ENCODE data around the gene KCNT1. TPM values are rescaled to one million over a fixed set of nuclear protein-coding genes. Genes with fewer than 3 reads are reported as not detected.

The KCNT1 gene
- total RNA-seq, 1 experiment from 2014 or later: 0.09 TPM

- no peak overlapping the region for H3K27ac Mint-ChIP-seq (ENCODE audit: unreplicated experiment)
- no peaks in the 10 kb centered on the region for H3K36me3 Mint-ChIP-seq (ENCODE audit: insufficient read depth, unreplicated experiment)
- ChIA-PET POLR2A (no interaction called here), CTCF (interaction anchor here (0.7 kb wide), 1 partner anchor 11 kb away, joined by 3 read pairs; no protein-coding TSS in a partner anchor)
- TF ChIP-seq CTCF (IDR thresholded peaks at IDR 0.05; ENCODE audit: insufficient read depth in 1 of 2, low read depth in 1 of 2, low read length in 1 of 2, severe bottlenecking in 1 of 2, unreplicated experiment in 1 of 2): no peak
- no peaks in the 10 kb centered on the region for H3K9me3 ChIP-seq
- no peaks in the 10 kb centered on the region for H3K4me1 ChIP-seq
- H3K27me3 ChIP-seq (replicated peaks; ENCODE audit: control insufficient read depth, insufficient read depth, low read length): no peaks in the 10 kb centered on the region
- peaks cover 5% of the 10 kb centered on the region for H3K4me1 Mint-ChIP-seq (ENCODE audit: low read depth, unreplicated experiment)
- H3K4me3 Mint-ChIP-seq (ENCODE audit: unreplicated experiment): no peak overlapping the region
- H3K27me3 Mint-ChIP-seq (ENCODE audit: insufficient read depth, unreplicated experiment): no peaks in the 10 kb centered on the region
- no peak for DNase-seq
- peaks cover 14% of the 10 kb centered on the region for H3K9me3 Mint-ChIP-seq (ENCODE audit: unreplicated experiment)
- BruUV-seq (replicated peaks): no TSS peak
- H3K4me3 ChIP-seq (ENCODE audit: low read depth, low read length): no peak overlapping the region
- no peaks in the 10 kb centered on the region for H3K36me3 ChIP-seq (ENCODE audit: control insufficient read depth, insufficient read depth, low read length)
- intact Hi-C loops (cut with micrococcal nuclease; ENCODE audit: unreplicated experiment): no loop called here
Measured at GRCh38 chr9:135736979-135737839, 35.2 kb downstream of the KCNT1 start.

DNA sequence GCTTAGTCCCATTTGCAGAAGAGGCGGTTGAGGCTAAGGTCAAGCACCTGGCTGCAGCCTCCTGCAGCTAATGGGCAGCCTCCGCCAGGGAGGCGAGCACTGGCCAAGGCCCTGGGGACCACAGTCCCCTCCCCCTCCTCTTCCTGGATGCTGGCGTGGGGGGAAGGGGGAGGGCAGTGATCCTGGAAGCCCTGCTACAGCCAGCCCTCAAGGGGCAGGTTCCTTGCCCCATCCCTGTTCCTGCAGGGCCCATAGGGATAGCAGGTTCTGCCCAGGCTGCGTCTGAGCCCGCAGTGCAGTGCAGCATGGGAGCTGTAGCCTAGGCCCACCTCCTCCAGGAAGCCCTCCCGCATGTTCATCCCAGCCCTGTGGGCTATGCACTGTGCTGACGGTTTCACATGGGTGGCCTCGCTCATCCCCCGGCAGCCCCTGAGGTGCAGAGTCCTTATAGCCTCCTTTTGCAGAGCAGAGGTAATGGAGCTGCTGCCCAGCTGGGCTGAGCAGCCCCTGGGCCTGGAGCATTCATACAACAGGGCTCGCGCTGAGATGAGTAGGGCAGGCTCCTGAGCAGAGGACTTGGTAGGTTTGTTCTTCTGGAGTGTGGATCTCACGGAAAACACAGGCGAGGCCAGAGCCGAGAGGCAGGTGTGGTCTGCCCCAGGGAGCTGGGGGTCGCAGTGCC lies 36.0 kb downstream of the KCNT1 start:
- TF ChIP-seq CTCF (IDR thresholded peaks at IDR 0.05; ENCODE audit: insufficient read depth in 1 of 2, low read depth in 1 of 2, low read length in 1 of 2, severe bottlenecking in 1 of 2, unreplicated experiment in 1 of 2): no peak
- H3K4me3 ChIP-seq (ENCODE audit: low read depth, low read length): no peak overlapping the region
- BruUV-seq (replicated peaks): no TSS peak
- H3K27ac Mint-ChIP-seq (ENCODE audit: unreplicated experiment): no peak overlapping the region
- H3K36me3 ChIP-seq (ENCODE audit: control insufficient read depth, insufficient read depth, low read length): no peaks in the 10 kb centered on the region
- H3K4me3 Mint-ChIP-seq (ENCODE audit: unreplicated experiment): no peak overlapping the region
- H3K27me3 ChIP-seq (replicated peaks; ENCODE audit: control insufficient read depth, insufficient read depth, low read length): no peaks in the 10 kb centered on the region
- no peak for DNase-seq
- peaks cover 3% of the 10 kb centered on the region for H3K27me3 Mint-ChIP-seq (ENCODE audit: insufficient read depth, unreplicated experiment)
- intact Hi-C loops (cut with micrococcal nuclease; ENCODE audit: unreplicated experiment): no loop called here
- peaks cover 6% of the 10 kb centered on the region for H3K9me3 Mint-ChIP-seq (ENCODE audit: unreplicated experiment)
- no peaks in the 10 kb centered on the region for H3K4me1 ChIP-seq
- H3K36me3 Mint-ChIP-seq (ENCODE audit: insufficient read depth, unreplicated experiment): no peaks in the 10 kb centered on the region
- POLR2A ChIA-PET: no interaction called here
- H3K9me3 ChIP-seq: no peaks in the 10 kb centered on the region
- no peaks in the 10 kb centered on the region for H3K4me1 Mint-ChIP-seq (ENCODE audit: low read depth, unreplicated experiment)
- CTCF ChIA-PET: interaction anchor here (0.7 to 0.8 kb wide), 2 partner anchors 12 to 234 kb away, joined by 3 read pairs; no protein-coding TSS in a partner anchor

- H3K27me3 ChIP-seq (replicated peaks; ENCODE audit: control insufficient read depth, insufficient read depth, low read length): no peaks in the 10 kb centered on the region
- no peaks in the 10 kb centered on the region for H3K36me3 ChIP-seq (ENCODE audit: control insufficient read depth, insufficient read depth, low read length)
- H3K4me3 Mint-ChIP-seq (ENCODE audit: unreplicated experiment): no peak overlapping the region
- no peak for DNase-seq
- no peak for TF ChIP-seq CTCF (IDR thresholded peaks at IDR 0.05; ENCODE audit: insufficient read depth in 1 of 2, low read depth in 1 of 2, low read length in 1 of 2, severe bottlenecking in 1 of 2, unreplicated experiment in 1 of 2)
- H3K27ac Mint-ChIP-seq (ENCODE audit: unreplicated experiment): no peak overlapping the region
- ChIA-PET POLR2A (no interaction called here), CTCF (no interaction called here)
- no peaks in the 10 kb centered on the region for H3K36me3 Mint-ChIP-seq (ENCODE audit: insufficient read depth, unreplicated experiment)
- intact Hi-C loops (cut with micrococcal nuclease; ENCODE audit: unreplicated experiment): no loop called here
- no peaks in the 10 kb centered on the region for H3K9me3 Mint-ChIP-seq (ENCODE audit: unreplicated experiment)
- no peaks in the 10 kb centered on the region for H3K4me1 ChIP-seq
- no peaks in the 10 kb centered on the region for H3K9me3 ChIP-seq
- H3K27me3 Mint-ChIP-seq (ENCODE audit: insufficient read depth, unreplicated experiment): peaks cover 3% of the 10 kb centered on the region
- no peak overlapping the region for H3K4me3 ChIP-seq (ENCODE audit: low read depth, low read length)
- BruUV-seq (replicated peaks): no TSS peak
- no peaks in the 10 kb centered on the region for H3K4me1 Mint-ChIP-seq (ENCODE audit: low read depth, unreplicated experiment)
Measured at GRCh38 chr9:135739271-135740220, 37.6 kb downstream of the KCNT1 start.
